ENCODE data around the gene RRP1B. TPM values are rescaled to one million over a fixed set of nuclear protein-coding genes. Genes with fewer than 3 reads are reported as not detected.

The RRP1B gene
- total RNA-seq, 2 donors from 2014 or later: 15.8 to 19.1 TPM

- no peaks in the 10 kb centered on the region for H3K9me3 ChIP-seq
- no peaks in the 10 kb centered on the region for H3K27me3 ChIP-seq
- DNase-seq (no peak), ATAC-seq (no peak)
- H3K4me1 ChIP-seq: peaks cover 8% of the 10 kb centered on the region
- WGBS, 2 donors: 82 to 88% methylated on average over 7 of the region's 7 CpGs
- H3K4me3 ChIP-seq: no peak overlapping the region
- no peaks in the 10 kb centered on the region for H3K36me3 ChIP-seq (replicated peaks in 1 of 2; ENCODE audit: insufficient read depth in 1 of 2, low read depth in 2 of 2)
- no peak overlapping the region for H3K27ac ChIP-seq
- intact Hi-C loops (cut with DNase I): no loop called here
- TF ChIP-seq, protein P1, sequence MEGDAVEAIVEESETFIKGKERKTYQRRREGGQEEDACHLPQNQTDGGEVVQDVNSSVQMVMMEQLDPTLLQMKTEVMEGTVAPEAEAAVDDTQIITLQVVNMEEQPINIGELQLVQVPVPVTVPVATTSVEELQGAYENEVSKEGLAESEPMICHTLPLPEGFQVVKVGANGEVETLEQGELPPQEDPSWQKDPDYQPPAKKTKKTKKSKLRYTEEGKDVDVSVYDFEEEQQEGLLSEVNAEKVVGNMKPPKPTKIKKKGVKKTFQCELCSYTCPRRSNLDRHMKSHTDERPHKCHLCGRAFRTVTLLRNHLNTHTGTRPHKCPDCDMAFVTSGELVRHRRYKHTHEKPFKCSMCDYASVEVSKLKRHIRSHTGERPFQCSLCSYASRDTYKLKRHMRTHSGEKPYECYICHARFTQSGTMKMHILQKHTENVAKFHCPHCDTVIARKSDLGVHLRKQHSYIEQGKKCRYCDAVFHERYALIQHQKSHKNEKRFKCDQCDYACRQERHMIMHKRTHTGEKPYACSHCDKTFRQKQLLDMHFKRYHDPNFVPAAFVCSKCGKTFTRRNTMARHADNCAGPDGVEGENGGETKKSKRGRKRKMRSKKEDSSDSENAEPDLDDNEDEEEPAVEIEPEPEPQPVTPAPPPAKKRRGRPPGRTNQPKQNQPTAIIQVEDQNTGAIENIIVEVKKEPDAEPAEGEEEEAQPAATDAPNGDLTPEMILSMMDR (IDR thresholded peaks at IDR 0.05): no peak
- TF ChIP-seq POLR2A (IDR thresholded peaks at IDR 0.05): no peak
Observed at GRCh38 chr21:43654806-43655489, 4.4 kb upstream of the RRP1B start.

DNA sequence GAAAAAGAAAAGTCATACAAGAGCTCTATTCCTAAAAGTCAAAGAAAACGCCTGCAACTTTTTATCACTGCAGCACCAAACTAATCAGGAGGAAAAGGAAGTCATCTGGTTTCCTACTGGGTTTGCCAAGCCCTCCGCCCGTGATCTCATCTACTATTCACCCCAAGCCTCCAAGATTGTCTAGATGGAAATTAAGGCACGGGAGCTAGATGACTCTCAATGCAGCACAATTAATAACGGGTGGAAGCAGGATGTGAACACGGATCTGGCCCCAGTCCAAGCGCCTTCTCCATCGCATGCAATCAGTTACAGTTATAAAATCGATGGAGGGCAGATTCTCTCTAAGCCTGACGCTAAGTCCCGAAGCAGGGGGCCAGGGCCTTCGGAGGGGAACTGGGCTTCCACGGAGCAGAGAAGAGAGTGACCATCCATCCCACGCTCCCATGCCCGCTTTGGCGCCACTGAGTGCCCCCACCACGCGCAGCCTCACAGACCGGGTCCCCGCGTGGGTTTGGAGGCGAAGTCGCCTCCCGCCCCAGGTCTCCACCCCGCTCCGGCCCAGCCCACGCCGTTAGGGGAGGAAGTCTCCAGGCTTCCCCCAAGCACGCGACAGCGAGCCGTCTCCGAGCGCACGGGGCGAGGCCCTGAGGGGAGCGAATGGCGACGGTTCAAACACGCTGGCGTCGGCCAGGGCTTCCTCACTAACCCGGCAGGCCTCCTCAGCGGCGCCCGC, 1.8 kb upstream of the RRP1B start:
- no peak for ATAC-seq
- TF ChIP-seq, protein P1 (IDR thresholded peaks at IDR 0.05): no peak
- no peak for TF ChIP-seq POLR2A (IDR thresholded peaks at IDR 0.05)
- no peak overlapping the region for H3K27ac ChIP-seq
- H3K36me3 ChIP-seq (replicated peaks in 1 of 2; ENCODE audit: insufficient read depth in 1 of 2, low read depth in 2 of 2): no peaks in the 10 kb centered on the region
- H3K4me3 ChIP-seq: no peak overlapping the region
- WGBS, 2 donors: 84 to 86% methylated on average over 38 to 42 of the region's 46 CpGs
- no peaks in the 10 kb centered on the region for H3K27me3 ChIP-seq
- H3K4me1 ChIP-seq: peaks cover 21% of the 10 kb centered on the region
- no peaks in the 10 kb centered on the region for H3K9me3 ChIP-seq
- DNase-seq: peak in 1 of 4 donors; percentile 26
- intact Hi-C loops (cut with DNase I): no loop called here

DNA sequence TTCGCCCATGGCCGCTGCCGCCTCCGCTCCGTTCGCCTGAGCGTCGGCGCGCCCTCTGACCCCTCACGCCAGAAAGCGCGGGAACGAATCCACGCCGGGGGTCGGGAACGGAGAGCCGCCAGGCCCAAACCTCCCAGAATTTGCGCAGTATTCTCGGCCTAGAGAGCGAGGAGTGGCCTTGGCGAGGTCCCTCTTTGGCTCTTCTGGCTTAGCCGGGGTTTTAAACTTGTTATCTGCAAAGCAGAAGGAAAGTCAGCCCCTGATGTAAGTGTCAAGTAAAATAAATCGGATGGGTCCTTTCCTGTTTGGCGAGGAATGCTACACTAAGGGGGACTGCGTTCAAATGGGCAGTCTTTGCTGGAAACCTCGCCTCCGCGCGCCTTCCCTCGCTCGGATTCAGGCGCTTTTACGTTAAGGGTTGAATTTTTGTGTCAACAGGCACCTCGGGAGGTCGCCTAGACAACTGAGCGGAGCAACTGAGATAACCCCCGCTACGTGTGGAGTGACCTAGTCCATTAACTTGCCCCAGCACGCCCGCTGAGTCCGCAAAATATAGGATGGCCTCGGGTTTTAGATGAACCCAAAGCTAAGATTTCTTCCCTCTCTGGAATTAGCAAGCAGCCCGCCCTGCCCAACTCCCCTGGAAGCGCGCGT, 1.1 kb upstream of the RRP1B start:
- WGBS, 2 donors: 92 to 94% methylated on average over 34 to 45 of the region's 48 CpGs
- H3K27ac ChIP-seq: no peak overlapping the region

GRCh38 chr21:43658769-43659135, 608 bp upstream of the RRP1B start:
- 75 to 86% methylated on average over 10 to 18 of the region's 23 CpGs for WGBS, 2 donors
- Histone ChIP-seq H3K4me3 (no peak overlapping the region), H3K27me3 (no peaks in the 10 kb centered on the region), H3K4me1 (peaks cover 21% of the 10 kb centered on the region), H3K27ac (peak overlapping the region; percentile 46 to 90 (median 81)), H3K9me3 (no peaks in the 10 kb centered on the region), H3K36me3 (replicated peaks in 1 of 2; ENCODE audit: insufficient read depth in 1 of 2, low read depth in 2 of 2) (no peaks in the 10 kb centered on the region)
- no peak for ATAC-seq
- intact Hi-C loops (cut with DNase I): no loop called here
- TF ChIP-seq, protein P1 (IDR thresholded peaks at IDR 0.05): no peak
- TF ChIP-seq POLR2A (IDR thresholded peaks at IDR 0.05): no peak
- DNase-seq: peak in 2 of 4 donors; percentile 34 to 39

More for the DNA sequence above, 1.1 kb upstream of the RRP1B start:
- no peak for ATAC-seq
- intact Hi-C loops (cut with DNase I): no loop called here
- Histone ChIP-seq H3K9me3 (no peaks in the 10 kb centered on the region), H3K36me3 (replicated peaks in 1 of 2; ENCODE audit: insufficient read depth in 1 of 2, low read depth in 2 of 2) (no peaks in the 10 kb centered on the region), H3K4me1 (peaks cover 21% of the 10 kb centered on the region), H3K4me3 (no peak overlapping the region), H3K27me3 (no peaks in the 10 kb centered on the region)
- TF ChIP-seq POLR2A (IDR thresholded peaks at IDR 0.05): no peak
- TF ChIP-seq, protein P1 (IDR thresholded peaks at IDR 0.05): no peak
- DNase-seq: peak in 1 of 4 donors; percentile 18
